Astrocyte (in vitro differentiated cells and primary cell): Measurements from ENCODE around the gene UBE2R2. TPM values are rescaled to one million over a fixed set of nuclear protein-coding genes. Genes with fewer than 3 reads are reported as not detected.
A peak's percentile ranks its signal among the peaks of the same experiment; 100 is the strongest.

ENCODE experiments used
- DNase-seq: peaks from one replicate; pipeline ENCODE4 v3.0.0-alpha.2; 2010; ENCODE audit warnings: low read depth
- FAIRE-seq: peaks from 2 replicates; lab custom pipeline; 2011; peaks lifted over from hg19 to GRCh38; lab: Jason Lieb, UNC
- H2AFZ ChIP-seq: 2 replicates; pipeline ENCODE4 v1.6.0; 2012; ENCODE audit warnings: low read depth, low read length, inconsistent platforms
- H3K27ac ChIP-seq: 2 replicates; pipeline ENCODE4 v1.5.1; 2011; ENCODE audit warnings: low read depth, low read length, inconsistent platforms
- H3K27me3 ChIP-seq: 2 replicates; pipeline ENCODE4 v1.6.0; 2011; ENCODE audit warnings: low read length, inconsistent platforms; ENCODE audit not compliant: insufficient read depth
- H3K36me3 ChIP-seq: 2 replicates; pipeline ENCODE4 v1.5.1; 2011; ENCODE audit warnings: low read length, inconsistent platforms; ENCODE audit not compliant: insufficient read depth
- H3K4me1 ChIP-seq: 2 replicates; pipeline ENCODE4 v1.5.1; 2011; ENCODE audit warnings: low read length, inconsistent platforms; ENCODE audit not compliant: insufficient read depth
- H3K4me2 ChIP-seq: 2 replicates; pipeline ENCODE4 v1.6.0; 2012; ENCODE audit warnings: low read length, inconsistent platforms
- H3K4me3 ChIP-seq: 2 replicates; pipeline ENCODE4 v1.5.1; 2011; ENCODE audit warnings: low read depth, mild to moderate bottlenecking, low read length, inconsistent platforms; ENCODE audit not compliant: insufficient read depth
- H3K79me2 ChIP-seq: 2 replicates; pipeline ENCODE4 v1.6.0; 2012; ENCODE audit warnings: mild to moderate bottlenecking, low read length, inconsistent platforms; ENCODE audit not compliant: insufficient read depth
- H3K9ac ChIP-seq: 2 replicates; pipeline ENCODE4 v1.6.0; 2012; ENCODE audit warnings: mild to moderate bottlenecking, low read length, inconsistent platforms
- H3K9me3 ChIP-seq: 2 replicates; pipeline ENCODE4 v1.5.1; 2012; ENCODE audit warnings: low read depth, mild to moderate bottlenecking, low read length, inconsistent platforms; ENCODE audit not compliant: insufficient read depth
- H4K20me1 ChIP-seq: 2 replicates; pipeline ENCODE4 v1.6.0; 2012; ENCODE audit warnings: low read length, inconsistent platforms; ENCODE audit not compliant: insufficient read depth
- H3K27ac Mint-ChIP-seq: one replicate; pipeline ENCODE4 v1.8.0; 2021; ENCODE audit warnings: mild to moderate bottlenecking, mixed read lengths; ENCODE audit not compliant: unreplicated experiment
- H3K27me3 Mint-ChIP-seq: one replicate; pipeline ENCODE4 v1.8.0; 2021; ENCODE audit warnings: low read depth, mixed read lengths; ENCODE audit not compliant: unreplicated experiment
- H3K36me3 Mint-ChIP-seq: one replicate; pipeline ENCODE4 v1.8.0; 2021; ENCODE audit warnings: low read depth, mixed read lengths; ENCODE audit not compliant: unreplicated experiment
- H3K4me1 Mint-ChIP-seq: one replicate; pipeline ENCODE4 v1.8.0; 2021; ENCODE audit warnings: low read depth, mixed read lengths; ENCODE audit not compliant: unreplicated experiment
- H3K4me3 Mint-ChIP-seq: one replicate; pipeline ENCODE4 v1.8.0; 2021; ENCODE audit warnings: mild to moderate bottlenecking, moderate library complexity, mixed read lengths; ENCODE audit not compliant: unreplicated experiment
- H3K9me3 Mint-ChIP-seq: one replicate; pipeline ENCODE4 v1.8.0; 2021; ENCODE audit warnings: mild to moderate bottlenecking, mixed read lengths; ENCODE audit not compliant: unreplicated experiment
- EZH2 ChIP-seq: IDR thresholded peaks from 2 replicates; pipeline ENCODE4 v1.6.1; 2012; ENCODE audit warnings: mild to moderate bottlenecking, low read length, inconsistent platforms; ENCODE audit not compliant: insufficient read depth
- total RNA-seq: library from RNA; stranded (reverse); gene quantifications from 2 replicates; pipeline ENCODE4 v1.2.1, GENCODE V29; 2021
- TF ChIP-seq, protein P1 (sequence below): IDR thresholded peaks from 2 replicates; pipeline ENCODE4 v1.5.1; 2011; ENCODE audit warnings: low read depth, mild to moderate bottlenecking, inconsistent platforms, low read length, moderate library complexity; ENCODE audit not compliant: insufficient read depth

UBE2R2 gene
- total RNA-seq, 1 donor from 2014 or later, result 48.7 TPM

GRCh38 chr9:33921967-33922895, 105.3 kb downstream of the UBE2R2 start:
- DNase-seq (no peak), FAIRE-seq (no peak)
- no peak overlapping the region for H2AFZ ChIP-seq
- Mint-ChIP-seq H3K4me3 (no peak overlapping the region), H3K27me3 (no peaks in the 10 kb centered on the region), H3K36me3 (peaks cover 17% of the 10 kb centered on the region), H3K9me3 (no peaks in the 10 kb centered on the region), H3K27ac (no peak overlapping the region), H3K4me1 (peaks cover 6% of the 10 kb centered on the region)
- H3K9ac ChIP-seq, result no peak overlapping the region
- no peaks in the 10 kb centered on the region for H3K27me3 ChIP-seq
- H3K79me2 ChIP-seq, result no peaks in the 10 kb centered on the region
- peaks cover 45% of the 10 kb centered on the region for H3K36me3 ChIP-seq
- H3K4me3 ChIP-seq, result no peak overlapping the region
- peaks cover 81% of the 10 kb centered on the region for H4K20me1 ChIP-seq
- no peak for TF ChIP-seq EZH2
- TF ChIP-seq, protein P1, sequence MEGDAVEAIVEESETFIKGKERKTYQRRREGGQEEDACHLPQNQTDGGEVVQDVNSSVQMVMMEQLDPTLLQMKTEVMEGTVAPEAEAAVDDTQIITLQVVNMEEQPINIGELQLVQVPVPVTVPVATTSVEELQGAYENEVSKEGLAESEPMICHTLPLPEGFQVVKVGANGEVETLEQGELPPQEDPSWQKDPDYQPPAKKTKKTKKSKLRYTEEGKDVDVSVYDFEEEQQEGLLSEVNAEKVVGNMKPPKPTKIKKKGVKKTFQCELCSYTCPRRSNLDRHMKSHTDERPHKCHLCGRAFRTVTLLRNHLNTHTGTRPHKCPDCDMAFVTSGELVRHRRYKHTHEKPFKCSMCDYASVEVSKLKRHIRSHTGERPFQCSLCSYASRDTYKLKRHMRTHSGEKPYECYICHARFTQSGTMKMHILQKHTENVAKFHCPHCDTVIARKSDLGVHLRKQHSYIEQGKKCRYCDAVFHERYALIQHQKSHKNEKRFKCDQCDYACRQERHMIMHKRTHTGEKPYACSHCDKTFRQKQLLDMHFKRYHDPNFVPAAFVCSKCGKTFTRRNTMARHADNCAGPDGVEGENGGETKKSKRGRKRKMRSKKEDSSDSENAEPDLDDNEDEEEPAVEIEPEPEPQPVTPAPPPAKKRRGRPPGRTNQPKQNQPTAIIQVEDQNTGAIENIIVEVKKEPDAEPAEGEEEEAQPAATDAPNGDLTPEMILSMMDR, result peak; percentile 60
- H3K27ac ChIP-seq, result no peak overlapping the region
- no peak overlapping the region for H3K4me2 ChIP-seq
- H3K9me3 ChIP-seq, result no peaks in the 10 kb centered on the region
- H3K4me1 ChIP-seq, result no peaks in the 10 kb centered on the region

DNA sequence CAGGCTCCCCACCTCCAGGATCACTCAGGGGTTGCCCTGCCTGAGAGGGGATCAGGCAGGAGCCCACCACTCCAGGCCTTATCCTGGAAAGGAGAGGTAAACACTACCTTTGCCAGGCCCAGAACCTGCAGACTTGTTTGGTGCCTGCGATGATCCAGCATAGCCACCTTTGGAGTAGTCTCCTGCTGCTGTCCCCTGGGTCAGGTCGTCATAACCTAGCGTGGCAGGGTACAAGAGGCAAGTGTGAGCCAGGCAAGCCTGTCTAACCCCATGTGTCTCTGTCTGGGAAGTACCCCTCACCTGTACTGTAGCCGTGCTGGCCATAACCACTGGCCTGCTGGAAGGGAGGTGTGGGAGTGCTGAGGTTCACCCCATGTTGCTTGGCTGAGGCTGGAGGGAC, 106.1 kb downstream of the UBE2R2 start:
- H3K9me3 ChIP-seq, result no peaks in the 10 kb centered on the region
- peaks cover 78% of the 10 kb centered on the region for H4K20me1 ChIP-seq
- no peak overlapping the region for H3K4me3 ChIP-seq
- Mint-ChIP-seq H3K4me3 (no peak overlapping the region), H3K9me3 (no peaks in the 10 kb centered on the region), H3K36me3 (peaks cover 18% of the 10 kb centered on the region), H3K27me3 (no peaks in the 10 kb centered on the region), H3K27ac (peak overlapping the region; percentile 62), H3K4me1 (peaks cover 6% of the 10 kb centered on the region)
- no peaks in the 10 kb centered on the region for H3K79me2 ChIP-seq
- FAIRE-seq, result no peak
- peaks cover 45% of the 10 kb centered on the region for H3K36me3 ChIP-seq
- no peak for DNase-seq
- no peak overlapping the region for H3K9ac ChIP-seq
- no peaks in the 10 kb centered on the region for H3K4me1 ChIP-seq
- no peak overlapping the region for H3K27ac ChIP-seq
- H2AFZ ChIP-seq, result no peak overlapping the region
- H3K27me3 ChIP-seq, result no peaks in the 10 kb centered on the region
- TF ChIP-seq, protein P1, result no peak
- no peak for TF ChIP-seq EZH2
- no peak overlapping the region for H3K4me2 ChIP-seq
